Fibroblast of mammary gland (primary cell): ENCODE results near the gene CACNA2D3.
"Not testable (repeated sequence)": the region's sequence is repeated elsewhere in the genome, so short reads cannot be mapped to it uniquely, and the experiment has no call there.

Experiments used
- DNase-seq: peaks from one replicate; pipeline ENCODE4 v3.0.0-alpha.2; 2010; ENCODE audit warnings: low read depth
- H3K4me3 ChIP-seq: 2 replicates; pipeline ENCODE4 v1.5.1; 2011; ENCODE audit warnings: low read depth, mild to moderate bottlenecking, low read length, moderate library complexity; ENCODE audit not compliant: control insufficient read depth
- CTCF ChIP-seq: conservative IDR thresholded peaks from 2 replicates; pipeline ENCODE4 v1.5.1; 2011; ENCODE audit warnings: low read depth, low read length, inconsistent platforms; ENCODE audit not compliant: control insufficient read depth, insufficient read depth

Gene CACNA2D3

GRCh38 chr3:54086652-54087405, 35.5 kb upstream of the CACNA2D3 start:
- H3K4me3 ChIP-seq, result no peak overlapping the region
- no peak for DNase-seq
- no peak for TF ChIP-seq CTCF

- H3K4me3 ChIP-seq, result no peak overlapping the region
Observed at GRCh38 chr3:54087581-54088410, 34.6 kb upstream of the CACNA2D3 start.

GRCh38 chr3:54093491-54094248, 28.7 kb upstream of the CACNA2D3 start:
- no peak overlapping the region for H3K4me3 ChIP-seq
- DNase-seq, result no peak
- TF ChIP-seq CTCF, result no peak

More at GRCh38 chr3:54087581-54088410, 34.6 kb upstream of the CACNA2D3 start:
- TF ChIP-seq CTCF, result no peak
- no peak for DNase-seq

GRCh38 chr3:54094926-54095325, 27.4 kb upstream of the CACNA2D3 start:
- no peak overlapping the region for H3K4me3 ChIP-seq
- TF ChIP-seq CTCF, result no peak
- DNase-seq, result peak; percentile 1

- TF ChIP-seq CTCF, result no peak
- H3K4me3 ChIP-seq, result no peak overlapping the region
- no peak for DNase-seq
Observed at GRCh38 chr3:54099381-54099780, 23.0 kb upstream of the CACNA2D3 start.

GRCh38 chr3:54104084-54104483, 18.3 kb upstream of the CACNA2D3 start:
- TF ChIP-seq CTCF, result no peak
- no peak overlapping the region for H3K4me3 ChIP-seq
- DNase-seq, result no peak

GRCh38 chr3:54116129-54116528, 6.2 kb upstream of the CACNA2D3 start:
- not testable (repeated sequence) for DNase-seq, H3K4me3 ChIP-seq
